Tibial nerve (tissue), 4 donors: Measurements from ENCODE around the gene NCAPH2. TPM values are rescaled to one million over a fixed set of nuclear protein-coding genes. Genes with fewer than 3 reads are reported as not detected.

Experiments used
- DNase-seq, 2 donors: peaks; one replicate each; pipeline ENCODE4 v3.0.0-alpha.2; 2019; ENCODE audit warnings: low spot score in 2 of 2
- H3K27ac ChIP-seq, 4 donors: fragments of 200-600 bp; sonication (generic) in 3 of 4; one replicate each; pipeline ENCODE4 v1.5.1; 2017 to 2019; ENCODE audit warnings: mild to moderate bottlenecking in 1 of 4
- H3K27me3 ChIP-seq, 2 donors: fragments of 200-600 bp; sonication (generic) in 1 of 2; one replicate each; pipeline versions ENCODE4 v1.5.1 to v1.6.0; 2017 to 2019
- H3K36me3 ChIP-seq, 3 donors: fragments of 200-600 bp; sonication (generic); one replicate each; pipeline ENCODE4 v1.5.1; 2018 to 2019
- H3K4me1 ChIP-seq, 4 donors: fragments of 200-600 bp; sonication (generic) in 3 of 4; one replicate each; pipeline ENCODE4 v1.5.1; 2017 to 2019
- H3K4me3 ChIP-seq, 4 donors: fragments of 200-600 bp; sonication (generic) in 3 of 4; one replicate each; pipeline ENCODE4 v1.5.1; 2017 to 2019; ENCODE audit warnings: mild to moderate bottlenecking in 1 of 4, moderate library complexity in 1 of 4
- H3K9me3 ChIP-seq, 4 donors: fragments of 200-600 bp; sonication (generic) in 3 of 4; one replicate each; pipeline ENCODE4 v1.5.1; 2017 to 2019
- CTCF ChIP-seq, 5 experiments: fragments of 200-600 bp in 3 of 5; fragments of 450-650 bp in 2 of 5; sonication (generic) in 3 of 5; IDR thresholded peaks; one replicate each; pipeline ENCODE4 v1.5.1; 2016 to 2019; ENCODE audit warnings: antibody characterized with exemption in 5 of 5, mild to moderate bottlenecking in 3 of 5, moderate library complexity in 2 of 5
- EP300 ChIP-seq, 2 donors: sonication (generic); formaldehyde crosslinking; IDR thresholded peaks; one replicate each; pipeline ENCODE4 v1.6.1; 2017; ENCODE audit warnings: antibody characterized with exemption in 2 of 2, mild to moderate bottlenecking in 1 of 2
- POLR2A ChIP-seq, 2 donors: fragments of 450-650 bp; IDR thresholded peaks; one replicate each; pipeline ENCODE4 v1.6.1; 2017; ENCODE audit warnings: antibody characterized with exemption in 2 of 2, mild to moderate bottlenecking in 2 of 2, moderate library complexity in 2 of 2
- WGBS, 2 donors: methylation state at CpG; one replicate each; pipeline ENCODE4 v1.1.5; 2018; 5-methylcytosine and 5-hydroxymethylcytosine counted together
- total RNA-seq, 4 donors: library from RNA; depleted of rRNA; stranded (reverse); fragments of >200 nt; gene quantifications; one replicate each; pipeline ENCODE4 v1.1.0, GENCODE V29; 2016

Gene NCAPH2
- total RNA-seq, 4 donors from 2014 or later = 43.9 to 57.3 (median 45.0) TPM

GRCh38 chr22:50461536-50461935 lies 46.5 kb upstream of the NCAPH2 start:
- no peak overlapping the region for H3K27ac ChIP-seq
- H3K4me3 ChIP-seq = no peak overlapping the region
- WGBS, 2 donors = 88 to 92% methylated on average over 5 to 18 of the region's 26 CpGs
- no peak for TF ChIP-seq EP300 (IDR thresholded peaks at IDR 0.05)
- no peak for TF ChIP-seq CTCF (IDR thresholded peaks at IDR 0.05)
- DNase-seq = no peak
- peaks cover 12 to 100% (median 68%) of the 10 kb centered on the region in 3 donors for H3K36me3 ChIP-seq
- H3K27me3 ChIP-seq = no peaks in the 10 kb centered on the region
- no peaks in the 10 kb centered on the region for H3K9me3 ChIP-seq
- H3K4me1 ChIP-seq = no peaks in the 10 kb centered on the region

GRCh38 chr22:50461979-50462540 lies 46.0 kb upstream of the NCAPH2 start:
- no peak overlapping the region for H3K27ac ChIP-seq
- no peak for DNase-seq
- TF ChIP-seq POLR2A (IDR thresholded peaks at IDR 0.05) = no peak
- TF ChIP-seq EP300 (IDR thresholded peaks at IDR 0.05) = no peak
- no peak for TF ChIP-seq CTCF (IDR thresholded peaks at IDR 0.05)
- no peaks in the 10 kb centered on the region for H3K9me3 ChIP-seq
- WGBS, 2 donors = 93 to 95% methylated on average over 23 to 30 of the region's 30 CpGs
- H3K27me3 ChIP-seq = no peaks in the 10 kb centered on the region
- H3K36me3 ChIP-seq = peaks cover 12 to 100% (median 68%) of the 10 kb centered on the region in 3 donors
- no peak overlapping the region for H3K4me3 ChIP-seq
- no peaks in the 10 kb centered on the region for H3K4me1 ChIP-seq

- no peaks in the 10 kb centered on the region for H3K27me3 ChIP-seq
- TF ChIP-seq POLR2A (IDR thresholded peaks at IDR 0.05) (no peak), CTCF (IDR thresholded peaks at IDR 0.05) (no peak)
- 93 to 94% methylated on average over 26 to 28 of the region's 28 CpGs for WGBS, 2 donors
- H3K4me3 ChIP-seq = no peak overlapping the region
- H3K36me3 ChIP-seq = peaks cover 12 to 99% (median 72%) of the 10 kb centered on the region in 3 donors
- H3K9me3 ChIP-seq = no peaks in the 10 kb centered on the region
- H3K27ac ChIP-seq = no peak overlapping the region
- peaks cover 0 to 2% (median 0%) of the 10 kb centered on the region in 4 donors for H3K4me1 ChIP-seq
- DNase-seq = no peak
Observed at GRCh38 chr22:50463188-50463900, 44.7 kb upstream of the NCAPH2 start.

- H3K9me3 ChIP-seq = no peaks in the 10 kb centered on the region
- DNase-seq = no peak
- peaks cover 0 to 13% (median 7%) of the 10 kb centered on the region in 4 donors for H3K4me1 ChIP-seq
- no peaks in the 10 kb centered on the region for H3K27me3 ChIP-seq
- H3K4me3 ChIP-seq = no peak overlapping the region
- 92 to 96% methylated on average over 9 to 15 of the region's 24 CpGs for WGBS, 2 donors
- TF ChIP-seq POLR2A (IDR thresholded peaks at IDR 0.05) = no peak
- no peak for TF ChIP-seq CTCF (IDR thresholded peaks at IDR 0.05)
- no peak for TF ChIP-seq EP300 (IDR thresholded peaks at IDR 0.05)
- H3K36me3 ChIP-seq = peaks cover 12 to 88% (median 71%) of the 10 kb centered on the region in 3 donors
- H3K27ac ChIP-seq = no peak overlapping the region
Observed at GRCh38 chr22:50464451-50464850, 43.6 kb upstream of the NCAPH2 start.
